Activated CD8-positive, alpha-beta T cell treated with anti-CD3 and anti-CD28 coated beads for 36 hours (primary cell): ENCODE results near the gene NDFIP2. TPM values are rescaled to one million over a fixed set of nuclear protein-coding genes. Genes with fewer than 3 reads are reported as not detected.

ENCODE experiments used
- ATAC-seq: fragments of 200-7000 bp; cut with Tn5 transposase; one replicate; pipeline ENCODE4 v1.10.0; 2021; ENCODE audit warnings: mild to moderate bottlenecking, moderate library complexity
- CTCF ChIA-PET: fragments of 350-600 bp; sonication (Branson Sonifier 250); formaldehyde crosslinking; loops from one replicate; lab custom pipeline; 2021; ENCODE audit warnings: antibody characterized with exemption; lab: Charles Lee
- POLR2A ChIA-PET: fragments of 350-600 bp; sonication (Branson Sonifier 250); formaldehyde crosslinking; loops from one replicate; lab custom pipeline; 2021; ENCODE audit warnings: antibody characterized with exemption; lab: Charles Lee
- DNase-seq: peaks from one replicate; pipeline ENCODE4 v3.0.0-alpha.2; 2020
- H3K27ac Mint-ChIP-seq: one replicate; pipeline ENCODE4 v1.8.0; 2021; ENCODE audit warnings: mild to moderate bottlenecking, mixed read lengths
- H3K27me3 Mint-ChIP-seq: one replicate; pipeline ENCODE4 v1.8.0; 2021; ENCODE audit warnings: mixed read lengths
- H3K36me3 Mint-ChIP-seq: one replicate; pipeline ENCODE4 v1.8.0; 2021; ENCODE audit warnings: low read depth, mixed read lengths
- H3K4me1 Mint-ChIP-seq: one replicate; pipeline ENCODE4 v1.8.0; 2021; ENCODE audit warnings: low read depth, mixed read lengths
- H3K4me3 Mint-ChIP-seq: one replicate; pipeline ENCODE4 v1.8.0; 2021; ENCODE audit warnings: mild to moderate bottlenecking, moderate library complexity, mixed read lengths
- H3K9me3 Mint-ChIP-seq: one replicate; pipeline ENCODE4 v1.8.0; 2021; ENCODE audit warnings: mixed read lengths
- CTCF ChIP-seq: fragments of 200-600 bp; IDR thresholded peaks from one replicate; pipeline ENCODE4 v1.8.0; 2022; ENCODE audit warnings: antibody characterized with exemption, mild to moderate bottlenecking
- intact Hi-C: fragments of 100-400 bp; cut with micrococcal nuclease; formaldehyde crosslinking; loops from one replicate; pipeline ENCODE4 v1.10.0; 2022
- total RNA-seq, 2 experiments: library from RNA; stranded (reverse); gene quantifications; one replicate each; pipeline ENCODE4 v1.2.3, GENCODE V29; 2021

NDFIP2 gene
- total RNA-seq, 2 experiments from 2014 or later, result 67.4 to 69.1 TPM

- no peaks in the 10 kb centered on the region for H3K36me3 Mint-ChIP-seq
- no peak for DNase-seq
- peaks cover 3% of the 10 kb centered on the region for H3K9me3 Mint-ChIP-seq
- peaks cover 1% of the 10 kb centered on the region for H3K27me3 Mint-ChIP-seq
- intact Hi-C loops, result no loop called here
- no peak for ATAC-seq
- ChIA-PET CTCF (interaction anchor here (2.3 kb wide), 1 partner anchor 46 kb away, joined by 6 read pairs; no protein-coding TSS in a partner anchor), POLR2A (no interaction called here)
- no peak for TF ChIP-seq CTCF
- no peak overlapping the region for H3K4me3 Mint-ChIP-seq
- H3K27ac Mint-ChIP-seq, result no peak overlapping the region
- peaks cover 12% of the 10 kb centered on the region for H3K4me1 Mint-ChIP-seq
Observed at GRCh38 chr13:79469608-79470007, 11.3 kb upstream of the NDFIP2 start.

GRCh38 chr13:79470666-79471065, 10.3 kb upstream of the NDFIP2 start:
- POLR2A ChIA-PET, result interaction anchor here (1.6 kb wide), 1 partner anchor 10 kb away, joined by 9 read pairs; the partner anchor contains the start of gene NDFIP2
- H3K9me3 Mint-ChIP-seq, result peaks cover 6% of the 10 kb centered on the region
- H3K27me3 Mint-ChIP-seq, result peaks cover 1% of the 10 kb centered on the region
- no peak overlapping the region for H3K27ac Mint-ChIP-seq
- DNase-seq (no peak), ATAC-seq (no peak)
- no peak for TF ChIP-seq CTCF
- CTCF ChIA-PET, result interaction anchor here (1.0 kb wide), 1 partner anchor 10 kb away, joined by 3 read pairs; the partner anchor contains the start of gene NDFIP2
- H3K4me1 Mint-ChIP-seq, result peaks cover 12% of the 10 kb centered on the region
- H3K36me3 Mint-ChIP-seq, result no peaks in the 10 kb centered on the region
- no peak overlapping the region for H3K4me3 Mint-ChIP-seq
- intact Hi-C loops, result no loop called here

GRCh38 chr13:79475569-79475968, 5.4 kb upstream of the NDFIP2 start:
- no peak for TF ChIP-seq CTCF
- Mint-ChIP-seq H3K27ac (no peak overlapping the region), H3K4me1 (peaks cover 17% of the 10 kb centered on the region), H3K27me3 (peaks cover 6% of the 10 kb centered on the region), H3K9me3 (peaks cover 6% of the 10 kb centered on the region), H3K36me3 (no peaks in the 10 kb centered on the region), H3K4me3 (no peak overlapping the region)
- ChIA-PET POLR2A (no interaction called here), CTCF (no interaction called here)
- ATAC-seq, result no peak
- intact Hi-C loops, result no loop called here
- no peak for DNase-seq

GRCh38 chr13:79477968-79478367, 3.0 kb upstream of the NDFIP2 start:
- no peak overlapping the region for H3K4me3 Mint-ChIP-seq
- peaks cover under 1% of the 10 kb centered on the region for H3K36me3 Mint-ChIP-seq
- H3K9me3 Mint-ChIP-seq, result peaks cover 6% of the 10 kb centered on the region
- ChIA-PET POLR2A (interaction anchor here (0.6 to 1.4 kb wide), 3 partner anchors 14 to 72 kb away, joined by 4 to 5 read pairs (median 4); partner anchors contain the start of gene RBM26), CTCF (interaction anchor here (1.0 to 2.1 kb wide), 5 partner anchors 10 to 63 kb away, joined by 4 to 8 read pairs (median 6); no protein-coding TSS in a partner anchor)
- ATAC-seq (no peak), DNase-seq (no peak)
- H3K27me3 Mint-ChIP-seq, result peaks cover 6% of the 10 kb centered on the region
- intact Hi-C loops, result no loop called here
- H3K4me1 Mint-ChIP-seq, result peaks cover 28% of the 10 kb centered on the region
- no peak overlapping the region for H3K27ac Mint-ChIP-seq
- TF ChIP-seq CTCF, result no peak

GRCh38 chr13:79479882-79480281, 1.1 kb upstream of the NDFIP2 start:
- H3K4me3 Mint-ChIP-seq, result no peak overlapping the region
- CTCF ChIA-PET, result interaction anchor here (2.3 to 5.6 kb wide), 2 partner anchors 24 to 56 kb away, joined by 10 to 40 read pairs; no protein-coding TSS in a partner anchor

More at GRCh38 chr13:79479882-79480281, 1.1 kb upstream of the NDFIP2 start:
- POLR2A ChIA-PET, result interaction anchor here (0.7 to 2.3 kb wide), 5 partner anchors 8 to 334 kb away, joined by 3 to 13 read pairs (median 9); partner anchors contain the start of gene RBM26
- H3K9me3 Mint-ChIP-seq, result peaks cover 1% of the 10 kb centered on the region
- intact Hi-C loops, result loop anchor here (1.0 kb wide), 1 partner anchor 29 kb away; no protein-coding TSS in a partner anchor
- peaks cover 8% of the 10 kb centered on the region for H3K36me3 Mint-ChIP-seq
- peaks cover 5% of the 10 kb centered on the region for H3K27me3 Mint-ChIP-seq
- ATAC-seq (no peak), DNase-seq (no peak)
- H3K27ac Mint-ChIP-seq, result no peak overlapping the region
- TF ChIP-seq CTCF, result no peak
- peaks cover 45% of the 10 kb centered on the region for H3K4me1 Mint-ChIP-seq
